H9 (cell line): ENCODE results near the gene PSMB8. TPM values are rescaled to one million over a fixed set of nuclear protein-coding genes. Genes with fewer than 3 reads are reported as not detected.

Experiments used
- DNase-seq: peaks from one replicate; pipeline ENCODE4 v3.0.0-alpha.2; 2017
- H2AFZ ChIP-seq: one replicate; pipeline ENCODE4 v1.6.1; 2013; ENCODE audit warnings: mild to moderate bottlenecking, low read length, control low read depth, moderate library complexity
- H2AK5ac ChIP-seq: 2 replicates; pipeline ENCODE4 v1.6.1; 2013; ENCODE audit warnings: low read length, control low read depth, mixed read lengths; ENCODE audit not compliant: insufficient read length
- H2BK120ac ChIP-seq: one replicate; pipeline ENCODE4 v1.6.1; 2013; ENCODE audit warnings: low read depth, mild to moderate bottlenecking, low read length, control low read depth, inconsistent platforms; ENCODE audit not compliant: poor library complexity, severe bottlenecking
- H2BK12ac ChIP-seq: 2 replicates; pipeline ENCODE4 v1.6.1; 2013; ENCODE audit warnings: low read length, control low read depth, mixed read lengths, low read depth; ENCODE audit not compliant: insufficient read length
- H2BK15ac ChIP-seq: 2 replicates; pipeline ENCODE4 v1.6.1; 2013; ENCODE audit warnings: low read depth, low read length, control low read depth
- H2BK20ac ChIP-seq: one replicate; pipeline ENCODE4 v1.6.1; 2013; ENCODE audit warnings: low read depth, mild to moderate bottlenecking, low read length, control low read depth, inconsistent platforms; ENCODE audit not compliant: poor library complexity, severe bottlenecking
- H2BK5ac ChIP-seq: 2 replicates; pipeline ENCODE4 v1.6.1; 2013; ENCODE audit warnings: low read length, control low read depth, mixed read lengths; ENCODE audit not compliant: insufficient read length
- H3K14ac ChIP-seq: 2 replicates; pipeline ENCODE4 v1.6.1; 2013; ENCODE audit warnings: low read length, control low read depth; ENCODE audit not compliant: insufficient read depth
- H3K18ac ChIP-seq: 2 replicates; pipeline ENCODE4 v1.6.1; 2013; ENCODE audit warnings: low read depth, mild to moderate bottlenecking, mixed read lengths, low read length, control low read depth; ENCODE audit not compliant: insufficient read length
- H3K23ac ChIP-seq: 2 replicates; pipeline ENCODE4 v1.6.1; 2013; ENCODE audit warnings: low read length, control low read depth, mixed read lengths, low read depth; ENCODE audit not compliant: insufficient read length
- H3K23me2 ChIP-seq: 2 replicates; pipeline ENCODE4 v1.6.1; 2013; ENCODE audit warnings: low read depth, mild to moderate bottlenecking, mixed read lengths, low read length, control low read depth; ENCODE audit not compliant: insufficient read length, poor library complexity, severe bottlenecking
- H3K27ac ChIP-seq: 2 replicates; pipeline ENCODE4 v1.5.1; 2013; ENCODE audit warnings: low read length, control low read depth, mixed read lengths, low read depth; ENCODE audit not compliant: insufficient read length
- H3K27me3 ChIP-seq: 2 replicates; pipeline ENCODE4 v1.6.1; 2013; ENCODE audit warnings: low read length, control low read depth, inconsistent platforms; ENCODE audit not compliant: insufficient read depth
- H3K4ac ChIP-seq: 2 replicates; pipeline ENCODE4 v1.6.1; 2013; ENCODE audit warnings: low read depth, mild to moderate bottlenecking, control low read depth, inconsistent platforms, low read length, moderate library complexity
- H3K4me1 ChIP-seq: 2 replicates; pipeline ENCODE4 v1.6.1; 2013; ENCODE audit warnings: low read length, control low read depth, inconsistent platforms; ENCODE audit not compliant: insufficient read depth
- H3K4me2 ChIP-seq: 2 replicates; pipeline ENCODE4 v1.6.1; 2013; ENCODE audit warnings: low read length, control low read depth, mixed read lengths; ENCODE audit not compliant: insufficient read length, insufficient read depth
- H3K56ac ChIP-seq: 2 replicates; pipeline ENCODE4 v1.6.1; 2013; ENCODE audit warnings: low read depth, mild to moderate bottlenecking, mixed read lengths, low read length, control low read depth; ENCODE audit not compliant: insufficient read length
- H3K79me1 ChIP-seq: 2 replicates; pipeline ENCODE4 v1.6.1; 2013; ENCODE audit warnings: low read depth, mild to moderate bottlenecking, moderate library complexity, low read length, control low read depth, inconsistent platforms; ENCODE audit not compliant: insufficient read depth, poor library complexity, severe bottlenecking
- H3K79me2 ChIP-seq: 2 replicates; pipeline ENCODE4 v1.6.1; 2013; ENCODE audit warnings: low read length, control low read depth, inconsistent platforms; ENCODE audit not compliant: insufficient read depth
- H3K9ac ChIP-seq: 2 replicates; pipeline ENCODE4 v1.6.1; 2013; ENCODE audit warnings: low read length, control low read depth, mixed read lengths; ENCODE audit not compliant: insufficient read length; ENCODE audit errors: extremely low read depth
- H3K9me3 ChIP-seq: one replicate; pipeline ENCODE4 v1.6.1; 2013; ENCODE audit warnings: low read depth, low read length, inconsistent platforms; ENCODE audit not compliant: control insufficient read depth
- H3T11ph ChIP-seq: one replicate; pipeline ENCODE4 v1.6.1; 2013; ENCODE audit warnings: mild to moderate bottlenecking, low read length, control low read depth, inconsistent platforms
- H4K20me1 ChIP-seq: one replicate; pipeline ENCODE4 v1.6.1; 2013; ENCODE audit not compliant: control insufficient read depth, insufficient read length, insufficient read depth
- H4K5ac ChIP-seq: 2 replicates; pipeline ENCODE4 v1.6.1; 2013; ENCODE audit warnings: low read depth, mild to moderate bottlenecking, mixed read lengths, low read length, control low read depth; ENCODE audit not compliant: insufficient read length
- H4K8ac ChIP-seq: replicated peaks from 2 replicates; pipeline ENCODE4 v1.6.1; 2013; ENCODE audit warnings: low read length, control low read depth, mixed read lengths, low read depth; ENCODE audit not compliant: insufficient read length
- H4K91ac ChIP-seq: 2 replicates; pipeline ENCODE4 v1.6.1; 2013; ENCODE audit warnings: low read depth, mild to moderate bottlenecking, moderate library complexity, mixed read lengths, low read length, control low read depth; ENCODE audit not compliant: insufficient read length
- H3K27ac Mint-ChIP-seq, 3 experiments: 2 replicates in 2 of 3; 3 replicates in 1 of 3; pipeline ENCODE4 v1.8.0; 2020 to 2021; ENCODE audit warnings: mixed read lengths in 3 of 3, mild to moderate bottlenecking in 1 of 3, moderate library complexity in 1 of 3
- H3K27me3 Mint-ChIP-seq: 2 replicates; pipeline ENCODE4 v1.8.0; 2021; ENCODE audit warnings: low read depth, mild to moderate bottlenecking, moderate library complexity, mixed read lengths
- H3K36me3 Mint-ChIP-seq, 3 experiments: 2 replicates in 2 of 3; 3 replicates in 1 of 3; pipeline ENCODE4 v1.8.0; 2020 to 2021; ENCODE audit warnings: low read depth in 3 of 3, mixed read lengths in 3 of 3; ENCODE audit not compliant: insufficient read depth in 1 of 3
- H3K4me1 Mint-ChIP-seq, 2 experiments: 2 replicates each; pipeline ENCODE4 v1.8.0; 2020; ENCODE audit warnings: mixed read lengths in 2 of 2
- H3K4me3 Mint-ChIP-seq, 2 experiments: 2 replicates in 1 of 2; 3 replicates in 1 of 2; pipeline ENCODE4 v1.8.0; 2020 to 2021; ENCODE audit warnings: mild to moderate bottlenecking in 2 of 2, mixed read lengths in 2 of 2, moderate library complexity in 1 of 2
- H3K9me3 Mint-ChIP-seq, 2 experiments: 2 replicates in 1 of 2; 3 replicates in 1 of 2; pipeline ENCODE4 v1.8.0; 2020; ENCODE audit warnings: mild to moderate bottlenecking in 2 of 2, mixed read lengths in 2 of 2, moderate library complexity in 1 of 2
- CTCF ChIP-seq: fragments of 200-600 bp; sonication (generic); conservative IDR thresholded peaks from 3 replicates; pipeline ENCODE4 v1.8.0; 2021; ENCODE audit warnings: antibody characterized with exemption, mild to moderate bottlenecking
- WGBS: extraction: QIAGEN DNeasy Blood & Tissue Kit; methylation state at CpG from one replicate; pipeline ENCODE4 v1.1.7; 2013; ENCODE audit warnings: missing lambda C conversion rate, low lambda C conversion rate, mixed read lengths; ENCODE audit not compliant: insufficient read length; ENCODE audit errors: extremely low coverage; 5-methylcytosine and 5-hydroxymethylcytosine counted together
- total RNA-seq: library from RNA; stranded (reverse); gene quantifications from 2 replicates; pipeline ENCODE4 v1.2.1, GENCODE V29; 2021

PSMB8 gene
- total RNA-seq, 1 experiment from 2014 or later, result 19.1 TPM

- no peak overlapping the region for H2AK5ac ChIP-seq
- H2BK15ac ChIP-seq, result no peak overlapping the region
- no peak overlapping the region for H3K9ac ChIP-seq
- no peak overlapping the region for H2AFZ ChIP-seq
- no peaks in the 10 kb centered on the region for H3K36me3 Mint-ChIP-seq
- H2BK120ac ChIP-seq, result no peak overlapping the region
- no peaks in the 10 kb centered on the region for H4K20me1 ChIP-seq
- WGBS, result no CpG with 5 or more reads among the region's 3 CpGs
- H3K14ac ChIP-seq, result no peak overlapping the region
- H3K56ac ChIP-seq, result no peak overlapping the region
- no peak overlapping the region for H3T11ph ChIP-seq
- H3K23ac ChIP-seq, result no peak overlapping the region
- H4K8ac ChIP-seq, result no peak overlapping the region
- no peaks in the 10 kb centered on the region for H3K9me3 ChIP-seq
- H2BK12ac ChIP-seq, result no peak overlapping the region
- H2BK20ac ChIP-seq, result no peak overlapping the region
- H3K9me3 Mint-ChIP-seq, result no peaks in the 10 kb centered on the region; a peak in 1 of 5 replicates
- no peak overlapping the region for H3K4ac ChIP-seq
- no peak overlapping the region for H3K27ac Mint-ChIP-seq
- no peaks in the 10 kb centered on the region for H3K79me2 ChIP-seq
- no peak overlapping the region for H3K18ac ChIP-seq
- peaks cover 14% of the 10 kb centered on the region for H3K27me3 Mint-ChIP-seq
- H3K4me3 Mint-ChIP-seq, result no peak overlapping the region
- H3K4me2 ChIP-seq, result no peak overlapping the region
- H3K4me1 Mint-ChIP-seq, result peaks cover 16 to 18% of the 10 kb centered on the region in 2 experiments
- no peaks in the 10 kb centered on the region for H3K27me3 ChIP-seq
- no peaks in the 10 kb centered on the region for H3K79me1 ChIP-seq
- no peak for TF ChIP-seq CTCF
- H3K27ac ChIP-seq, result no peak overlapping the region
- H3K4me1 ChIP-seq, result no peaks in the 10 kb centered on the region
- DNase-seq, result no peak
- H2BK5ac ChIP-seq, result no peak overlapping the region
- no peak overlapping the region for H4K91ac ChIP-seq
- H4K5ac ChIP-seq, result no peak overlapping the region
- H3K23me2 ChIP-seq, result no peaks in the 10 kb centered on the region
These were observed 50.9 kb downstream of the PSMB8 start for GRCh38 chr6:32792901-32793435.

Other genes with a start within 250 kb of the PSMB8 start
- gene HLA-DQA1, start 206.6 kb downstream of the PSMB8 start, total RNA-seq, result 0.68 and 1.7 TPM in 2 replicates
- 39.2 and 41.0 TPM in 2 replicates for gene HLA-DQB1, start 177.4 kb downstream of the PSMB8 start, total RNA-seq
- gene HLA-DQA2, start 102.7 kb downstream of the PSMB8 start, total RNA-seq, result not detected in 2 replicates
- gene HLA-DQB2, start 80.5 kb downstream of the PSMB8 start, total RNA-seq, result not detected in 2 replicates
- gene HLA-DOB, start 27.0 kb downstream of the PSMB8 start, total RNA-seq, result 0.20 TPM in 1 of 2 replicates, not detected in the other
- 16.3 and 20.3 TPM in 2 replicates for gene TAP2, start 5.3 kb downstream of the PSMB8 start, total RNA-seq
- 12.1 and 12.7 TPM in 2 replicates for gene TAP1, start 9.7 kb upstream of the PSMB8 start, total RNA-seq
- gene PSMB9, start 10.1 kb upstream of the PSMB8 start, total RNA-seq, result 3.2 and 3.5 TPM in 2 replicates
- 1.5 and 1.7 TPM in 2 replicates for gene HLA-DMB, start 97.0 kb upstream of the PSMB8 start, total RNA-seq
- gene HLA-DMA, start 109.0 kb upstream of the PSMB8 start, total RNA-seq, result 6.6 and 7.5 TPM in 2 replicates
- gene BRD2, start 124.5 kb upstream of the PSMB8 start, total RNA-seq, result 244 and 252 TPM in 2 replicates
- 15.3 and 15.6 TPM in 2 replicates for gene HLA-DOA, start 165.5 kb upstream of the PSMB8 start, total RNA-seq
- 2.6 and 4.0 TPM in 2 replicates for gene HLA-DPA1, start 229.6 kb upstream of the PSMB8 start, total RNA-seq
- 23.4 and 23.6 TPM in 2 replicates for gene HLA-DPB1, start 231.9 kb upstream of the PSMB8 start, total RNA-seq